HCT116 (cell line): ENCODE results near the gene CLDN20.

Experiments used
- RAD21 ChIP-seq: IDR thresholded peaks from 2 replicates; pipeline ENCODE4 v1.6.1; 2012; ENCODE audit warnings: low read depth, mild to moderate bottlenecking
- REST ChIP-seq: IDR thresholded peaks from 2 replicates; pipeline ENCODE4 v1.6.1; 2012; ENCODE audit warnings: low read depth
- ZFX ChIP-seq: fragments of 450-650 bp; IDR thresholded peaks from 2 replicates; pipeline ENCODE4 v1.6.1; 2017
- TF ChIP-seq, protein P1 (sequence below), 3 experiments: fragments of 200-600 bp in 1 of 3; sonication (generic) in 1 of 3; IDR thresholded peaks in 2 of 3; conservative IDR thresholded peaks in 1 of 3; 2 replicates each; pipeline ENCODE4 v1.5.1; 2012 to 2017; ENCODE audit warnings: low read depth in 2 of 3, low read length in 2 of 3, antibody characterized with exemption in 1 of 3, borderline replicate concordance in 1 of 3, control low read depth in 1 of 3, mild to moderate bottlenecking in 1 of 3, mixed read lengths in 1 of 3, mixed run types in 1 of 3, moderate library complexity in 1 of 3; ENCODE audit not compliant: insufficient read depth in 1 of 3

DNA sequence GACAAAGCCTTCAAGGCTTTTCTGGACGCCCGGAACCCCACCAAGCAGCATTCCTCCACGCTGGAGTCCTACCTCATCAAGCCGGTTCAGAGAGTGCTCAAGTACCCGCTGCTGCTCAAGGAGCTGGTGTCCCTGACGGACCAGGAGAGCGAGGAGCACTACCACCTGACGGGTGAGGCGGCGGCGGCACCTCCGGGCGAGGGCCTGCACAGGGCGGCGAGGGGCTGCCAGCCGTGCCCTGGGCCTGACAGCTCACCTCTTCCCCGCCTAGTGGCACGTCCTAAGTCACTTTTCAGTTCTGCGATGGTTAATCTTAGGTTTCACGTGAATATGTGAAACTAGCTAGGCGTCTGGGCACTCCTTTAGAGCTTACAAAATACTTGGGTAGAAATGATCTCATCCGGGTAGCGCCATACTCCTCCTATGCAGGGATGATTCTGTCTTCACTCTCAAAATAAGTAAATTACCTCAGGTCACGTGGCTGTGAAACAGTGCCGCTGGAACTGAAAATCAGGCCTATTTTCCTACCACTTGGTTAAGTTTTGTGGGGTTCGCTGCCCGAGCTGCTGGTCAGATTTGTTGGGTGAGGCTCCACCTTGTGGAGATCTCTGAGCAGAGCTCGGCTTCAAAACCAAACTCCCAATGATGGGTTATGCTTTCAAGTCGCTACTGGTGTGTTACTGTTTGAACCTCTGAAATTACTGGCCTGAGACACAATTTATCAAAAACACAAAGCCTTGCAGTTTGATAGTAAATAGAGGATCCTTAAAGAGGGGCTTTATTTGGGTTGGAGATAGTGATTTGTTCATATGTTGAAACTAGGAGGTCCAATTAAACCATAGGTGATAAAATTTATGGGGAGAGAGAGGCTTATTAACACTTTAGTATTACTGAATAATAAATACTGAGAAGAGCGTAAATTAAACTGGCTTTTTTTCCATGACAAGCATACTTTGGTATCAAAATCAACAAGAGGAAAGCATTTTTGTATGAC, 15.5 kb upstream of the CLDN20 start:
- TF ChIP-seq RAD21: peak; percentile 76
- no peak for TF ChIP-seq REST
- TF ChIP-seq ZFX: no peak
- TF ChIP-seq, protein P1, sequence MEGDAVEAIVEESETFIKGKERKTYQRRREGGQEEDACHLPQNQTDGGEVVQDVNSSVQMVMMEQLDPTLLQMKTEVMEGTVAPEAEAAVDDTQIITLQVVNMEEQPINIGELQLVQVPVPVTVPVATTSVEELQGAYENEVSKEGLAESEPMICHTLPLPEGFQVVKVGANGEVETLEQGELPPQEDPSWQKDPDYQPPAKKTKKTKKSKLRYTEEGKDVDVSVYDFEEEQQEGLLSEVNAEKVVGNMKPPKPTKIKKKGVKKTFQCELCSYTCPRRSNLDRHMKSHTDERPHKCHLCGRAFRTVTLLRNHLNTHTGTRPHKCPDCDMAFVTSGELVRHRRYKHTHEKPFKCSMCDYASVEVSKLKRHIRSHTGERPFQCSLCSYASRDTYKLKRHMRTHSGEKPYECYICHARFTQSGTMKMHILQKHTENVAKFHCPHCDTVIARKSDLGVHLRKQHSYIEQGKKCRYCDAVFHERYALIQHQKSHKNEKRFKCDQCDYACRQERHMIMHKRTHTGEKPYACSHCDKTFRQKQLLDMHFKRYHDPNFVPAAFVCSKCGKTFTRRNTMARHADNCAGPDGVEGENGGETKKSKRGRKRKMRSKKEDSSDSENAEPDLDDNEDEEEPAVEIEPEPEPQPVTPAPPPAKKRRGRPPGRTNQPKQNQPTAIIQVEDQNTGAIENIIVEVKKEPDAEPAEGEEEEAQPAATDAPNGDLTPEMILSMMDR (IDR thresholded peaks at IDR 0.05 in 2 of 3, conservative IDR thresholded peaks at IDR 0.05 in 1 of 3; ENCODE audit: borderline replicate concordance in 1 of 3, insufficient read depth in 1 of 3, low read depth in 2 of 3, low read length in 2 of 3): peak; percentile 57 to 70 (median 59); a peak in 5 of 6 replicates
